HT-29 (cell line): ENCODE data around the gene MUCL3. TPM values are rescaled to one million over a fixed set of nuclear protein-coding genes. Genes with fewer than 3 reads are reported as not detected.
"Not testable (repeated sequence)": the region's sequence is repeated elsewhere in the genome, so short reads cannot be mapped to it uniquely, and the experiment has no call there.

Experiments
- DNase-seq: peaks from one replicate; pipeline ENCODE4 v3.0.0-alpha.2; 2015; ENCODE audit warnings: low spot score
- total RNA-seq: library from RNA; depleted of rRNA; stranded (reverse); fragments of >200 nt; shearing (Covaris generic); gene quantifications from 2 replicates; pipeline ENCODE4 v1.2.3, GENCODE V29; 2014; rRNA removed

The MUCL3 gene
- total RNA-seq, result 0.08 and 0.15 TPM in 2 replicates

GRCh38 chr6:30940361-30940986 is at the start of gene MUCL3:
Gene MUCL3 (plus strand): TSS chr6:30940973. CDS start chr6:30941000, 27 bp downstream.
- DNase-seq, result no peak

- DNase-seq, result no peak
Observed at GRCh38 chr6:30891450-30891723, 49.4 kb upstream of the MUCL3 start.

- no peak for DNase-seq
Observed at GRCh38 chr6:30891816-30892538, 48.8 kb upstream of the MUCL3 start.

- DNase-seq, result no peak
Observed at GRCh38 chr6:30893001-30893591, 47.7 kb upstream of the MUCL3 start.

- no peak for DNase-seq
Observed at GRCh38 chr6:30893666-30894065, 47.1 kb upstream of the MUCL3 start.

- DNase-seq, result no peak
Observed at GRCh38 chr6:30894381-30894780, 46.4 kb upstream of the MUCL3 start.

GRCh38 chr6:30894935-30895334 is 45.8 kb upstream of the MUCL3 start:
- DNase-seq, result no peak

- no peak for DNase-seq
Observed at GRCh38 chr6:30895343-30895742, 45.4 kb upstream of the MUCL3 start.

GRCh38 chr6:30896541-30896940 is 44.2 kb upstream of the MUCL3 start:
- no peak for DNase-seq

- DNase-seq, result no peak
Observed at GRCh38 chr6:30897882-30898281, 42.9 kb upstream of the MUCL3 start.

- DNase-seq, result no peak
Observed at GRCh38 chr6:30898750-30899360, 41.9 kb upstream of the MUCL3 start.

GRCh38 chr6:30900863-30901417 is 39.8 kb upstream of the MUCL3 start:
- DNase-seq, result no peak

- no peak for DNase-seq
Observed at GRCh38 chr6:30901436-30901835, 39.3 kb upstream of the MUCL3 start.

GRCh38 chr6:30902196-30902595 is 38.6 kb upstream of the MUCL3 start:
- not testable (repeated sequence) for DNase-seq

GRCh38 chr6:30902709-30903108 is 38.1 kb upstream of the MUCL3 start:
- DNase-seq, result no peak

GRCh38 chr6:30903236-30903635 is 37.5 kb upstream of the MUCL3 start:
- no peak for DNase-seq

- not testable (repeated sequence) for DNase-seq
Observed at GRCh38 chr6:30907290-30907757, 33.4 kb upstream of the MUCL3 start.

GRCh38 chr6:30907758-30908591 is 32.8 kb upstream of the MUCL3 start, which contains the start of gene GTF2H4:
Gene GTF2H4 (plus strand): TSS chr6:30908207.
- DNase-seq, result peak; percentile 99

GRCh38 chr6:30908700-30909099 is 32.1 kb upstream of the MUCL3 start:
- DNase-seq, result no peak

GRCh38 chr6:30910473-30910872 is 30.3 kb upstream of the MUCL3 start:
- not testable (repeated sequence) for DNase-seq
